HG03025 (cell line): ENCODE results near the gene MCM6.

Source experiments
- ATAC-seq: cut with Tn5 transposase; IDR thresholded peaks from one replicate; pipeline ENCODE4 v1.9.1; 2021; ENCODE audit warnings: mild to moderate bottlenecking, moderate library complexity; ENCODE audit not compliant: unreplicated experiment, low FRiP score

Gene MCM6

DNA sequence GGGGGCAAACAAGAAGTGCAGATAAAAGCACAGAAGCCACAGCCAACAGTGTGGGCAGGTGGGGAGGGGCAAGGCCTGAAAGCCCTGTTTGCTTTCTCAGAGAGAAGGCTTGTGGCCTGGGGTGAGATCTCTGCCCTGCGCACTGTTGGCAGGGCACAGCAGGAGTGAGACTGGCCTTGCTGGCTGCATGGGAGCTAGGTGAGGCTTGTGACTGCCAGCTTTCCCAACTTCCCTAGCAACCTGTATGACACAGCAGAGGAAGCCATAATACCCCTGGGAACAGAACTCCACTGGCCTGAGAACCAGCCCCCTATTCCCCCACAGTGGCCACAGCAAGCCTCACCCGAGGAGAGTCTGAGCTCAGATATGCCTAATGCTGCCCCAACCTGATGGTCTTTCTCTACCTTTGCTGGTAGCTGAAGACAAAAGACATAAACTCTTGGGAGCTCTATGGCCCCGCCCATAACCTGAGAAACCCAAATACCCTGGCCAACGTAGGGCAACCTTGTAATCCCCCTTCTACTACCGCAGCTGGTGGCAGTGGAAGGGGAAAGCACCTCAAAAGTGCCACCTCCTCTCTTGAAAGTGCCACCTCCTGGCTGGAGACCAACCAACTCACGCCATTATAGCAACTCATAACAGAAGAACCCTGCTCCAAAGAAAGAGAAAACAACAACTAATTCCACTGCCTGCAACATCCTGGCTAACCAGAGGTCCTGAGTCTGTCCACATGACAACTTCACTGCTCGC, 83.7 kb downstream of the MCM6 start:
- no peak for ATAC-seq

DNA sequence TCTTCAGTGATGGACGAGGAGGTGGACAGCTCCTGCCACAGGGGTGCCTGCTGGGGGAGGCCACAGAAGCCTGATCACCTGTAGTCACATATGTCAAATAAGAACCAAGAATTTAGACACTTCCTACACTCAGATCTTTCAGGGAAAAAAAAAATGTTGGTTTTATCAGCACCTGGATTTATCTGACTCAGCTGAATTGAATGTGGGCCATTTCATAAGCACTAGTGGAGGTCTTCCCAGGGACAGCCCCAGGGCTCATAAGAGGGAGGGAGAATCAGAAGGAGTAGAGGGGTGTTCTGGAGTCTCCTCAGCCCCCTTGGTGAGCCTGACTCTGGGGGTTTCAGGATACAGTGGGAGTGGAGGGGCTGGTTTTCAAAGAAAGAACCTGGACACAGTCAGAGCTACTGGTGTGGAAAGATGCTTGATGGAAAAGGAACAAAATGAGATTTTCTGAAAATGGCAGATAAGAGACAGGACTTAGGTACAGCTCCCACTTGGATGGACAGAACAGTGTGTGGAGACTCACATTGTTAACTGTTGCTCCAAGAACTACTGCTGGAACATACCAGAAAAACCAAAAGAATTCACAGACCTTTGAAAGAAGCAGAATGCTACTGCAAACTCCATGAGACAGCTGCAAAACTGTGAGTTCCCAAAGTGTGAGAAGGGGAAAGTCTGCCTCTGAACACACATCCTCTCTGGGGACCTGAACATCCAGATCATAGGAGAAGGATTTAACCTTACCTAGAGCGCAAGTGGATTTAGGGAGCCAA, 84.6 kb downstream of the MCM6 start:
- no peak for ATAC-seq

DNA sequence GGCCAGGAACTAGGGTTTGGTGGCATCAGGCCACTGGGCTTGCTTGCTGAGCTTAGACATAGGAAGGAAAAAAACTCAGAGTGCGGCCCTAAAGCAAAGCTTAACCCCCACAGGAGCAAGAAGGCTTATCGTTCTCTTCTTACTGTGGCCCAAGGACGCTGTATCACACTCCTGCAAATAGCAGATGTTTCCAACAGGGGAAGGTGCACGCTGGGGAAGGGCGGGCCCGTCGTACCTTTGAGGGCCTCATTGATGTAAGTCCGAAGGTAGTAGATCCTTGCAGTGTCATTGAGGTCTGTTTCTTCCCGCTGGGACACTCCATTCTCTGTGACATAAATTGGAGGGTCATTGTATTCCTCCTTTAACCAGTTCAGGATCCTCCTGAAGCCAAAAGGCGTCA, 85.8 kb downstream of the MCM6 start:
- ATAC-seq, result no peak
